GM23338 (cell line): ENCODE measurements around the gene NR4A1. TPM values are rescaled to one million over a fixed set of nuclear protein-coding genes. Genes with fewer than 3 reads are reported as not detected.

Experiments
- ATAC-seq: fragments of 200-7000 bp; cut with Tn5 transposase; 3 replicates; pipeline ENCODE4 v1.9.1; 2020
- DNase-seq: peaks from one replicate; pipeline ENCODE4 v3.0.0-alpha.2; 2015; ENCODE audit warnings: low spot score
- H2AFZ ChIP-seq: fragments of 200-600 bp; sonication (generic); 2 replicates; pipeline ENCODE4 v1.8.0; 2016; ENCODE audit warnings: antibody characterized with exemption, mild to moderate bottlenecking, moderate library complexity
- H3F3A ChIP-seq: fragments of 200-600 bp; sonication (generic); replicated peaks from 2 replicates; pipeline ENCODE4 v1.8.0; 2017; ENCODE audit warnings: antibody characterized with exemption, mixed run types, low read depth
- H3K27ac ChIP-seq: fragments of 200-600 bp; sonication (generic); 2 replicates; pipeline ENCODE4 v1.6.1; 2016; ENCODE audit warnings: low read depth
- H3K27me3 ChIP-seq: fragments of 200-600 bp; sonication (generic); 2 replicates; pipeline ENCODE4 v1.8.0; 2016; ENCODE audit warnings: mild to moderate bottlenecking, mixed run types, moderate library complexity; ENCODE audit not compliant: insufficient read depth
- H3K36me3 ChIP-seq: fragments of 200-600 bp; sonication (generic); 2 replicates; pipeline ENCODE4 v1.8.0; 2016; ENCODE audit warnings: mild to moderate bottlenecking; ENCODE audit not compliant: insufficient read depth
- H3K4me1 ChIP-seq: fragments of 200-600 bp; sonication (generic); 2 replicates; pipeline ENCODE4 v1.8.0; 2016; ENCODE audit warnings: mild to moderate bottlenecking, moderate library complexity; ENCODE audit not compliant: insufficient read depth
- H3K4me2 ChIP-seq: fragments of 200-600 bp; sonication (generic); 2 replicates; pipeline ENCODE4 v1.7.1; 2017; ENCODE audit warnings: mixed run types
- H3K4me3 ChIP-seq: fragments of 200-600 bp; sonication (generic); 2 replicates; pipeline ENCODE4 v1.6.1; 2016; ENCODE audit warnings: mixed run types
- H3K79me2 ChIP-seq: fragments of 200-600 bp; sonication (generic); replicated peaks from 2 replicates; pipeline ENCODE4 v1.8.0; 2017; ENCODE audit warnings: mild to moderate bottlenecking; ENCODE audit not compliant: insufficient read depth
- H3K9me2 ChIP-seq: fragments of 200-600 bp; sonication (generic); 2 replicates; pipeline ENCODE4 v1.8.0; 2017; ENCODE audit not compliant: insufficient read depth
- H4K20me1 ChIP-seq: fragments of 200-600 bp; sonication (generic); replicated peaks from 2 replicates; pipeline ENCODE4 v1.8.0; 2017; ENCODE audit warnings: mild to moderate bottlenecking; ENCODE audit not compliant: insufficient read depth
- H3K27ac Mint-ChIP-seq: 2 replicates; pipeline ENCODE4 v1.8.0; 2020; ENCODE audit warnings: inconsistent platforms, mild to moderate bottlenecking, moderate library complexity, mixed read lengths
- H3K27me3 Mint-ChIP-seq: 3 replicates; pipeline ENCODE4 v1.8.0; 2022; ENCODE audit warnings: low read depth, mild to moderate bottlenecking, moderate library complexity, mixed read lengths, inconsistent platforms; ENCODE audit not compliant: insufficient read depth, poor library complexity
- H3K36me3 Mint-ChIP-seq: 3 replicates; pipeline ENCODE4 v1.8.0; 2021; ENCODE audit warnings: low read depth, mild to moderate bottlenecking, inconsistent platforms, moderate library complexity, mixed read lengths
- H3K4me1 Mint-ChIP-seq: 3 replicates; pipeline ENCODE4 v1.8.0; 2020; ENCODE audit warnings: mild to moderate bottlenecking, inconsistent platforms, mixed read lengths
- H3K4me3 Mint-ChIP-seq: 3 replicates; pipeline ENCODE4 v1.8.0; 2021; ENCODE audit warnings: moderate library complexity, mild to moderate bottlenecking, inconsistent platforms, mixed read lengths
- H3K9me3 Mint-ChIP-seq: 3 replicates; pipeline ENCODE4 v1.8.0; 2020; ENCODE audit warnings: moderate library complexity, mild to moderate bottlenecking, inconsistent platforms, mixed read lengths
- CREB1 ChIP-seq: fragments of 250-450 bp; sonication (Bioruptor Pico); IDR thresholded peaks from 2 replicates; pipeline ENCODE4 v1.5.0; 2020; ENCODE audit warnings: low read depth, mild to moderate bottlenecking, moderate library complexity
- CTCF ChIP-seq, 2 experiments: fragments of 200-600 bp in 1 of 2; sonication (generic) in 1 of 2; conservative IDR thresholded peaks; 2 replicates each; pipeline versions ENCODE4 v1.5.1 to v1.6.1; 2016 to 2017; ENCODE audit warnings: antibody characterized with exemption in 2 of 2, low read depth in 2 of 2, mild to moderate bottlenecking in 2 of 2, moderate library complexity in 1 of 2
- EZH2 ChIP-seq: fragments of 200-600 bp; sonication (generic); IDR thresholded peaks from one replicate; pipeline ENCODE4 v1.8.0; 2017; ENCODE audit warnings: antibody characterized with exemption, mild to moderate bottlenecking, low read depth; ENCODE audit not compliant: unreplicated experiment
- NANOG ChIP-seq: IDR thresholded peaks from 2 replicates; pipeline ENCODE4 v1.6.1; 2016; ENCODE audit warnings: antibody characterized with exemption, borderline replicate concordance
- POLR2AphosphoS5 ChIP-seq: IDR thresholded peaks from 2 replicates; pipeline ENCODE4 v1.6.1; 2016; ENCODE audit warnings: antibody characterized with exemption, low read depth
- ZNF331 ChIP-seq: fragments of 250-450 bp; sonication (Bioruptor Pico); IDR thresholded peaks from 2 replicates; pipeline ENCODE4 v1.5.0; 2020; ENCODE audit warnings: low read depth, mild to moderate bottlenecking, moderate library complexity
- ZNF462 ChIP-seq: fragments of 250-450 bp; sonication (Bioruptor Pico); IDR thresholded peaks from 2 replicates; pipeline ENCODE4 v1.5.0; 2020; ENCODE audit warnings: mild to moderate bottlenecking, moderate library complexity
- polyA plus RNA-seq: library from polyadenylated mRNA; unstranded; fragments of >200 nt; fragmentation: Nextera tagmentation; extraction: Ambion mirVana; gene quantifications from 2 replicates; pipeline ENCODE4 v1.2.1, GENCODE V29; 2016
- total RNA-seq: library from RNA; depleted of rRNA; stranded (reverse); fragments of >200 nt; shearing (Covaris generic); gene quantifications from 2 replicates; pipeline ENCODE4 v1.2.3, GENCODE V29; 2014

Gene NR4A1
- total and polyA plus RNA-seq, 2 experiments from 2014 or later = 7.5 to 19.1 TPM

GRCh38 chr12:52074971-52075724, 23.9 kb downstream of the NR4A1 start (continued):
- TF ChIP-seq CREB1 (CRISPR knock-in tag) (no peak), POLR2AphosphoS5 (no peak), ZNF462 (CRISPR knock-in tag) (no peak), NANOG (no peak), EZH2 (no peak)

GRCh38 chr12:52076811-52077210, 25.6 kb downstream of the NR4A1 start:
- DNase-seq (no peak), ATAC-seq (no peak)
- Histone ChIP-seq H4K20me1 (peaks cover 32% of the 10 kb centered on the region), H3K27ac (no peak overlapping the region), H3K36me3 (peaks cover 11% of the 10 kb centered on the region; the same call in 1 of the 2 replicates), H2AFZ (no peak overlapping the region), H3K4me2 (no peak overlapping the region), H3K79me2 (peaks cover 36% of the 10 kb centered on the region), H3F3A (0 out of 2 replicates have a peak, but pooled peaks cover 7% of the 10 kb centered on the region), H3K4me1 (peaks cover 27% of the 10 kb centered on the region; the same call in 1 of the 2 replicates), H3K4me3 (no peak overlapping the region), H3K9me2 (no peaks in the 10 kb centered on the region), H3K27me3 (peaks cover 12% of the 10 kb centered on the region; the same call in 1 of the 2 replicates)
- Mint-ChIP-seq H3K36me3 (peaks cover 56% of the 10 kb centered on the region), H3K27ac (no peak overlapping the region), H3K27me3 (peaks cover 10% of the 10 kb centered on the region), H3K9me3 (no peaks in the 10 kb centered on the region), H3K4me1 (peaks cover 24% of the 10 kb centered on the region), H3K4me3 (no peak overlapping the region)
- TF ChIP-seq CTCF (conservative IDR thresholded peaks at IDR 0.05; ENCODE audit: low read depth in 2 of 2) = no peak
- no peak for TF ChIP-seq CREB1 (CRISPR knock-in tag)
- TF ChIP-seq ZNF331 = no peak
